Smooth muscle cell of the pulmonary artery (primary cell): ENCODE measurements around the gene SFMBT2. TPM values are rescaled to one million over a fixed set of nuclear protein-coding genes. Genes with fewer than 3 reads are reported as not detected.

Experiments used
- total RNA-seq: library from RNA; depleted of rRNA; stranded (reverse); fragments of >200 nt; gene quantifications from 2 replicates; pipeline ENCODE4 v1.2.3, GENCODE V29; 2014

SFMBT2 gene
- total RNA-seq, result 0.52 and 0.86 TPM in 2 replicates

GRCh38 chr10:7410862-7411670 is at the start of gene SFMBT2:
Gene SFMBT2 (minus strand): TSS chr10:7411034. CDS start chr10:7381898, 29,136 bp downstream.

